Tibial nerve (tissue), 4 donors: ENCODE measurements around the gene MLST8.

ENCODE experiments used
- CTCF ChIP-seq, 5 experiments: fragments of 200-600 bp in 3 of 5; fragments of 450-650 bp in 2 of 5; sonication (generic) in 3 of 5; IDR thresholded peaks; one replicate each; pipeline ENCODE4 v1.5.1; 2016 to 2019; ENCODE audit warnings: antibody characterized with exemption in 5 of 5, mild to moderate bottlenecking in 3 of 5, moderate library complexity in 2 of 5
- EP300 ChIP-seq, 2 donors: sonication (generic); formaldehyde crosslinking; IDR thresholded peaks; one replicate each; pipeline ENCODE4 v1.6.1; 2017; ENCODE audit warnings: antibody characterized with exemption in 2 of 2, mild to moderate bottlenecking in 1 of 2
- POLR2A ChIP-seq, 2 donors: fragments of 450-650 bp; IDR thresholded peaks; one replicate each; pipeline ENCODE4 v1.6.1; 2017; ENCODE audit warnings: antibody characterized with exemption in 2 of 2, mild to moderate bottlenecking in 2 of 2, moderate library complexity in 2 of 2

- TF ChIP-seq CTCF (IDR thresholded peaks at IDR 0.05), result no peak
- TF ChIP-seq POLR2A (IDR thresholded peaks at IDR 0.05), result no peak
- no peak for TF ChIP-seq EP300 (IDR thresholded peaks at IDR 0.05)
Measured at GRCh38 chr16:2233046-2233775, 28.0 kb downstream of the MLST8 start.
